T-helper 2 cell (primary cell): ENCODE results near the gene ANKRD22.

Experiments
- DNase-seq, 5 experiments: peaks; one replicate each; pipeline versions ENCODE4 v3.0.0 to v3.0.0-alpha.2; 2012 to 2022

ANKRD22 gene

GRCh38 chr10:88835096-88835909 lies 16.3 kb downstream of the ANKRD22 start:
- peak; percentile 51 to 93 (median 72) for DNase-seq

- peak in 1 of 5 experiments; percentile 74 for DNase-seq
Measured at GRCh38 chr10:88833723-88834122, 17.9 kb downstream of the ANKRD22 start.

GRCh38 chr10:88833156-88833555 lies 18.5 kb downstream of the ANKRD22 start:
- DNase-seq = no peak

GRCh38 chr10:88832376-88832775 lies 19.3 kb downstream of the ANKRD22 start:
- DNase-seq = no peak

GRCh38 chr10:88831709-88832108 lies 19.9 kb downstream of the ANKRD22 start:
- DNase-seq = peak; percentile 5 to 96 (median 25)

GRCh38 chr10:88830643-88831268 lies 20.9 kb downstream of the ANKRD22 start:
- peak in 1 of 5 experiments; percentile 66 for DNase-seq

GRCh38 chr10:88828310-88828709 lies 23.3 kb downstream of the ANKRD22 start:
- DNase-seq = no peak

- no peak for DNase-seq
Measured at GRCh38 chr10:88827671-88828070, 24.0 kb downstream of the ANKRD22 start.

GRCh38 chr10:88826388-88826787 lies 25.3 kb downstream of the ANKRD22 start:
- DNase-seq = no peak

- no peak for DNase-seq
Measured at GRCh38 chr10:88820748-88821401, 30.8 kb downstream of the ANKRD22 start.

GRCh38 chr10:88819290-88819689 lies 32.4 kb downstream of the ANKRD22 start:
- no peak for DNase-seq

GRCh38 chr10:88813200-88813599 lies 38.4 kb downstream of the ANKRD22 start:
- no peak for DNase-seq

- peak in 2 of 5 experiments; percentile 30 to 81 for DNase-seq
Measured at GRCh38 chr10:88810196-88810961, 41.3 kb downstream of the ANKRD22 start.

- DNase-seq = no peak
Measured at GRCh38 chr10:88809621-88810020, 42.0 kb downstream of the ANKRD22 start.

- no peak for DNase-seq
Measured at GRCh38 chr10:88805924-88806323, 45.7 kb downstream of the ANKRD22 start.

- peak in 1 of 5 experiments; percentile 38 for DNase-seq
Measured at GRCh38 chr10:88805361-88805760, 46.3 kb downstream of the ANKRD22 start.

- no peak for DNase-seq
Measured at GRCh38 chr10:88804083-88804812, 47.4 kb downstream of the ANKRD22 start.

GRCh38 chr10:88803641-88804040 lies 48.0 kb downstream of the ANKRD22 start:
- no peak for DNase-seq

GRCh38 chr10:88802523-88803285 lies 48.9 kb downstream of the ANKRD22 start, which contains the start of gene LIPM:
Gene LIPM (plus strand): TSS chr10:88802730. CDS start chr10:88802897, 167 bp downstream.
- no peak for DNase-seq

GRCh38 chr10:88800152-88801125 lies 51.2 kb downstream of the ANKRD22 start:
- peak in 2 of 5 experiments; percentile 3 to 64 for DNase-seq
